Mesendoderm (in vitro differentiated cells): ENCODE data around the gene TSHZ2.

ENCODE experiments used
- DNase-seq: peaks from one replicate; pipeline ENCODE4 v3.0.0; 2013
- H2AK5ac ChIP-seq: 2 replicates; pipeline ENCODE4 v1.6.1; 2013; ENCODE audit warnings: low read length, inconsistent platforms
- H2BK120ac ChIP-seq: 2 replicates; pipeline ENCODE4 v1.6.1; 2013; ENCODE audit warnings: low read depth, mild to moderate bottlenecking, low read length, moderate library complexity, mixed read lengths
- H2BK15ac ChIP-seq: replicated peaks from 2 replicates; pipeline ENCODE4 v1.6.1; 2013; ENCODE audit warnings: low read depth, mild to moderate bottlenecking, moderate library complexity
- H2BK5ac ChIP-seq: 2 replicates; pipeline ENCODE4 v1.6.1; 2013; ENCODE audit warnings: low read length, inconsistent platforms
- H3K18ac ChIP-seq: 2 replicates; pipeline ENCODE4 v1.6.1; 2013; ENCODE audit warnings: mild to moderate bottlenecking, low read length, mixed read lengths
- H3K23ac ChIP-seq: one replicate; pipeline ENCODE4 v1.6.1; 2013; ENCODE audit warnings: low read length
- H3K27ac ChIP-seq: 2 replicates; pipeline ENCODE4 v1.5.1; 2013; ENCODE audit warnings: low read depth, mild to moderate bottlenecking, inconsistent platforms, low read length, moderate library complexity
- H3K27me3 ChIP-seq: 2 replicates; pipeline ENCODE4 v1.6.1; 2013; ENCODE audit warnings: low read length, control low read depth, mild to moderate bottlenecking, inconsistent platforms; ENCODE audit not compliant: insufficient read depth, poor library complexity
- H3K36me3 ChIP-seq: 2 replicates; pipeline ENCODE4 v1.6.1; 2013; ENCODE audit warnings: low read length, inconsistent platforms; ENCODE audit not compliant: control insufficient read depth, insufficient read depth
- H3K4ac ChIP-seq: one replicate; pipeline ENCODE4 v1.6.1; 2013; ENCODE audit warnings: low read depth, mild to moderate bottlenecking, low read length, moderate library complexity
- H3K4me1 ChIP-seq: 2 replicates; pipeline ENCODE4 v1.6.1; 2013; ENCODE audit warnings: low read depth, low read length, inconsistent platforms; ENCODE audit not compliant: control insufficient read depth
- H3K4me2 ChIP-seq: 2 replicates; pipeline ENCODE4 v1.6.1; 2013; ENCODE audit warnings: low read length
- H3K4me3 ChIP-seq: 2 replicates; pipeline ENCODE4 v1.5.1; 2013; ENCODE audit warnings: mild to moderate bottlenecking, low read length
- H3K56ac ChIP-seq: one replicate; pipeline ENCODE4 v1.6.1; 2013; ENCODE audit warnings: low read length
- H3K79me1 ChIP-seq: 2 replicates; pipeline ENCODE4 v1.6.1; 2013; ENCODE audit warnings: low read length, inconsistent platforms
- H3K79me2 ChIP-seq: 2 replicates; pipeline ENCODE4 v1.6.1; 2013; ENCODE audit warnings: mild to moderate bottlenecking, low read length; ENCODE audit not compliant: control insufficient read depth, insufficient read depth
- H3K9ac ChIP-seq: 2 replicates; pipeline ENCODE4 v1.6.1; 2013; ENCODE audit warnings: low read length, inconsistent platforms
- H4K5ac ChIP-seq: one replicate; pipeline ENCODE4 v1.6.1; 2013; ENCODE audit warnings: low read length
- H4K8ac ChIP-seq: one replicate; pipeline ENCODE4 v1.6.1; 2013; ENCODE audit warnings: low read depth, mild to moderate bottlenecking, control low read depth, low read length, moderate library complexity
- WGBS: extraction: QIAGEN DNeasy Blood & Tissue Kit; methylation state at CpG from one replicate; pipeline ENCODE4 v1.1.7; 2013; ENCODE audit warnings: low lambda C conversion rate, missing lambda C conversion rate; ENCODE audit not compliant: insufficient coverage; ENCODE audit errors: extremely low coverage; 5-methylcytosine and 5-hydroxymethylcytosine counted together

The TSHZ2 gene

DNA sequence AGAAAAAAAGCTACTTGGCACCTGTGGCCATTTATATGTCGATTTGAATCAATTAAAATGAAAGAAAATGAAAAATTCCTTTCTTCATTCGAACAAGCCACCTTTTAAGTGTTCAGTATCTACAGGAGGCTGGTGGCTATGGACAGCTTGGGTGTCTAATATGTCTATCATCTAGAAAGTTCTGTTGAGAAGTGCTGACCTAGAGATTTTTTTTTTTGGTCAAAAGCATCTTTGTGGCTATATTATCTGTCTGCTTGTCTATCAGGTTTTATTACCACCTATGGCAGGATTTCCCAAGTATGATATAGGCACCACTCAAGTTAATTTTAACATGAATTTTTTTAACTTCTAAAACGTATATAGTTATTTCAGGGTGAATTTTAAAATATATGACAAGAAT is 250.8 kb downstream of the TSHZ2 start:
- Histone ChIP-seq H3K79me1 (no peaks in the 10 kb centered on the region), H3K27me3 (no peaks in the 10 kb centered on the region), H3K27ac (no peak overlapping the region), H3K36me3 (no peaks in the 10 kb centered on the region), H2BK15ac (no peak overlapping the region), H2BK5ac (no peak overlapping the region), H4K5ac (no peak overlapping the region), H3K4ac (no peak overlapping the region), H3K18ac (no peak overlapping the region), H3K4me3 (no peak overlapping the region), H3K79me2 (no peaks in the 10 kb centered on the region), H4K8ac (no peak overlapping the region), H2AK5ac (no peak overlapping the region), H3K4me2 (no peak overlapping the region), H3K4me1 (no peaks in the 10 kb centered on the region), H2BK120ac (no peak overlapping the region), H3K9ac (no peak overlapping the region), H3K56ac (no peak overlapping the region), H3K23ac (no peak overlapping the region)
- DNase-seq: no peak
- WGBS: no CpG with 5 or more reads among the region's 3 CpGs

DNA sequence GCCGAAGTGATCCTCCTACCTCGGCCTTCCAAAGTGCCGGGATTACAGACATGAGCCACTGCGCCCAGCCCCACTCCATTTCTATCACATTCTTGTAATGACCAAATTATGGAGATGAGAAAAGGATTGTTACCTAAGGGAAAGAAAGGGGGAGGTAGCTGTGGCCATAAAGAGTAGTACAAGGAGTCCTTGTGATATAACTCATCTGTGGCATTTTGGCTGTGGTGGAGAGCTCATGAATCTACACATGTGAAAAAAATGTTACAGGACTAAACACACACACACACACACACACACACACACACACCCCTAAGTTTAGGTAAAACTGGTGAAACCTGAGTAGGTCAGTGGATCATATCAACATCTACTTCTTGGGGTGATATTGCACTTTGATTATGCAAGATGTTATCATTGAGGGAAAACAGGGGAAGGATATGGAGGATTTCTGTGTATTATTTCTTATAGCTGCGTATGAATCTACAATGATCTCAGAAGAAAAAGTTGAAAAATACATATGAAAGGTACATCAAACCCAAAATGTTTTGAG is 251.5 kb downstream of the TSHZ2 start:
- Histone ChIP-seq H3K4ac (no peak overlapping the region), H4K8ac (no peak overlapping the region), H3K79me1 (no peaks in the 10 kb centered on the region), H3K36me3 (no peaks in the 10 kb centered on the region), H2BK15ac (no peak overlapping the region), H3K23ac (no peak overlapping the region), H3K4me2 (no peak overlapping the region), H2AK5ac (no peak overlapping the region), H3K27ac (no peak overlapping the region), H3K4me3 (no peak overlapping the region), H3K9ac (no peak overlapping the region), H3K79me2 (no peaks in the 10 kb centered on the region), H3K56ac (no peak overlapping the region), H3K27me3 (no peaks in the 10 kb centered on the region), H4K5ac (no peak overlapping the region), H3K18ac (no peak overlapping the region), H2BK5ac (no peak overlapping the region), H3K4me1 (no peaks in the 10 kb centered on the region), H2BK120ac (no peak overlapping the region)
- DNase-seq: no peak
- WGBS: no CpG with 5 or more reads among the region's 5 CpGs

DNA sequence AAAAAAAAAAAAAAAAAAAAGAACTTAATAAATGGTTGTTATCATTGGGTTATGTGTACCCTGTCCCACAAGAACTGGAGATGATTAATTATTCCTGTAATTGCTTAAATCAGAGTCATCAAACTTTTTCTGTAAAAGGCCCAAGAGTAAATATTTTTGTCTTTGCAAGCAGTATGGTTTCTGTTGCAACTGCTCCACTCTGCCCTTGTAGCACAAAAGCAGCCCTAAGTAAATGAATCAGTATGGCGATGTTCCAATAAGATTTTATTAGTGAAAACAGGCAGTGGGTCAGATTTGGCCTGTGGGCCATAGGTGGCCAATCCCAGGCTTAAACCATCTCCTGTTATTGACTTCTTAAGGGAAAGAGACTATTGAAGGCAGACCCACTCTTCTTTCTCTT is 252.7 kb downstream of the TSHZ2 start:
- H4K5ac ChIP-seq: no peak overlapping the region
- no peak for DNase-seq
- H2BK15ac ChIP-seq: no peak overlapping the region
- no peak overlapping the region for H3K18ac ChIP-seq
- no peak overlapping the region for H2AK5ac ChIP-seq
- H3K4me1 ChIP-seq: no peaks in the 10 kb centered on the region
- no peak overlapping the region for H3K23ac ChIP-seq
- no peaks in the 10 kb centered on the region for H3K36me3 ChIP-seq
- H3K27me3 ChIP-seq: no peaks in the 10 kb centered on the region
- no peak overlapping the region for H4K8ac ChIP-seq
- no peak overlapping the region for H3K27ac ChIP-seq
- H3K4ac ChIP-seq: no peak overlapping the region
- no peak overlapping the region for H3K4me2 ChIP-seq
- H3K56ac ChIP-seq: no peak overlapping the region
- H3K4me3 ChIP-seq: no peak overlapping the region
- no peaks in the 10 kb centered on the region for H3K79me2 ChIP-seq
- H3K79me1 ChIP-seq: no peaks in the 10 kb centered on the region
- no peak overlapping the region for H2BK5ac ChIP-seq
- WGBS: no CpG with 5 or more reads among the region's 1 CpG
- H2BK120ac ChIP-seq: no peak overlapping the region
- H3K9ac ChIP-seq: no peak overlapping the region

DNA sequence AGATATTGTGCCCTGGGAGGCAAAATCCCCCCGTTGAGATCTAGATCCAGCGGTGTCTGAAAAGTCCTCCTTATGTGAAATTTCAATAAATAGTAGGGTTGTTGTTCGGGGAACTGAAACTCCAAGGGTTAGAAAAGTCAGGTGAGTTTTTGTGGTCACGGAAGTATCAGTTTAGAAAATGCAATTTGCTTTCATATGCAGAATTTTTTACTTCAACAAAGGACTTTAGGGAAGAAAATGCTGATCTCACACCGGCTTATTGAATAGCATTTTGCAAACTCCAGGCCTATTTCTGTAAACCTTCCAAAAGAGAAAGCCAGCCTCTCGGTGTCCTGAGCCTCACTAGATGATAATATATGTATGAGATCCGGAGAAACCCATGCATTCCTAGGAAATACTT is 254.7 kb downstream of the TSHZ2 start:
- no peak overlapping the region for H2BK120ac ChIP-seq
- no peak overlapping the region for H3K9ac ChIP-seq
- no peak overlapping the region for H3K4me2 ChIP-seq
- H4K8ac ChIP-seq: no peak overlapping the region
- H3K4ac ChIP-seq: no peak overlapping the region
- H3K18ac ChIP-seq: no peak overlapping the region
- H3K4me3 ChIP-seq: no peak overlapping the region
- no CpG with 5 or more reads among the region's 7 CpGs for WGBS
- no peaks in the 10 kb centered on the region for H3K4me1 ChIP-seq
- no peak overlapping the region for H3K56ac ChIP-seq
- no peak for DNase-seq
- no peaks in the 10 kb centered on the region for H3K36me3 ChIP-seq
- H4K5ac ChIP-seq: no peak overlapping the region
- no peak overlapping the region for H2AK5ac ChIP-seq
- no peak overlapping the region for H3K23ac ChIP-seq
- no peak overlapping the region for H2BK15ac ChIP-seq
- no peaks in the 10 kb centered on the region for H3K27me3 ChIP-seq
- H3K79me1 ChIP-seq: no peaks in the 10 kb centered on the region
- H2BK5ac ChIP-seq: no peak overlapping the region
- no peaks in the 10 kb centered on the region for H3K79me2 ChIP-seq
- H3K27ac ChIP-seq: no peak overlapping the region

DNA sequence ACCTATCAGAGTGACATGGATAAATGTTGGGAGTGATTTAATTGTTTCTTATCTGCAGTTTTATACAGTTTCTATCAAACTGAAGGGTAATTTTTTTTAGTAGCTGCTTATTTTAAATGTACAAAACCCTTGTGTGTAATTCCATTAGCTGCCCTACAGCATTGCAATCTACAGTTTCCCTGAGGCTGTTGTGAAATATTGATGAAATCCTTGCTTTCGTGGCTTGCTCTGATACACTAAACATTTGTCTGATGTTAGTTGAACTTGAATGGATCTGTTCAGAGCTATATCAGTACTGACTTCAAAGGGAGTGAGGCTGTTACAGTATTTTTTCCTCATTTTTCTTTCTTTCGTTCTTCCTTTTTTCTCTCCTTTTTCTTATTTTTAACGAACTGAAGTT is 255.4 kb downstream of the TSHZ2 start:
- WGBS: 100% methylated on average over 2 of the region's 3 CpGs
- no peak overlapping the region for H3K4ac ChIP-seq

DNA sequence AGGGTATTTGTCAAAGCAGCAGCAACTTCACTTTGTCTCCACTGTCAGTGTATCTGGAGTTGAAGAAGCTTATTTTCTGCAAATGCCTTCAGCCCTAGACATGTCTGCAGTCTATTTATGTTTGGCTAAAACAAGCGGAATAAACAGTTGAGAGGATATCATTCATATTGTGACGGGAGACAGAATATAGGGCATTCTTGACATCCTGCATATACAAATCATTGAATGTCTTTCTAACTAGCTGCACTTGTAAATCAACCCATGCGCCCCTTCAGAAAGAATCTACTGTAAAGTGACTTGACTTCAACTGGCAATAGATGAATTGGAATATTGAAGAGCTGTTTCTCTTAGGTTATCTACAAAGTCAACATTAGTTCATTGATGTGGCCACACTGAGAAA is 258.9 kb downstream of the TSHZ2 start:
- Histone ChIP-seq H3K4me1 (no peaks in the 10 kb centered on the region), H4K5ac (no peak overlapping the region), H4K8ac (no peak overlapping the region), H3K36me3 (no peaks in the 10 kb centered on the region), H3K4ac (no peak overlapping the region), H2BK120ac (no peak overlapping the region), H3K79me1 (no peaks in the 10 kb centered on the region), H3K79me2 (no peaks in the 10 kb centered on the region), H3K18ac (no peak overlapping the region), H3K27me3 (no peaks in the 10 kb centered on the region), H3K56ac (no peak overlapping the region), H3K4me2 (no peak overlapping the region), H3K23ac (no peak overlapping the region), H2BK15ac (no peak overlapping the region), H2BK5ac (no peak overlapping the region), H3K27ac (no peak overlapping the region), H3K9ac (no peak overlapping the region), H3K4me3 (no peak overlapping the region), H2AK5ac (no peak overlapping the region)
- no CpG with 5 or more reads among the region's 3 CpGs for WGBS
- DNase-seq: no peak

More for the DNA sequence above, 255.4 kb downstream of the TSHZ2 start:
- H3K23ac ChIP-seq: no peak overlapping the region
- no peak overlapping the region for H2BK15ac ChIP-seq
- no peak overlapping the region for H4K8ac ChIP-seq
- H3K4me2 ChIP-seq: no peak overlapping the region
- no peaks in the 10 kb centered on the region for H3K36me3 ChIP-seq
- no peaks in the 10 kb centered on the region for H3K79me1 ChIP-seq
- no peak overlapping the region for H3K18ac ChIP-seq
- no peaks in the 10 kb centered on the region for H3K4me1 ChIP-seq
- no peak for DNase-seq
- H3K27ac ChIP-seq: no peak overlapping the region
- no peak overlapping the region for H3K4me3 ChIP-seq
- H3K56ac ChIP-seq: no peak overlapping the region
- no peak overlapping the region for H2BK120ac ChIP-seq
- H2BK5ac ChIP-seq: no peak overlapping the region
- H3K9ac ChIP-seq: no peak overlapping the region
- no peaks in the 10 kb centered on the region for H3K27me3 ChIP-seq
- no peaks in the 10 kb centered on the region for H3K79me2 ChIP-seq
- H4K5ac ChIP-seq: no peak overlapping the region
- no peak overlapping the region for H2AK5ac ChIP-seq
